Measurements from ENCODE around the gene CEP295NL.

GRCh38 chr17:78861229-78861628 lies 41.8 kb downstream of the CEP295NL start:
- TF ChIP-seq CTCF (IDR thresholded peaks at IDR 0.05) (no peak), POLR2A (IDR thresholded peaks at IDR 0.05) (no peak)

All from Peyer's patch (tissue), 4 donors.